H9 (cell line): ENCODE data around the gene B4GALNT1. TPM values are rescaled to one million over a fixed set of nuclear protein-coding genes. Genes with fewer than 3 reads are reported as not detected.

Experiments used
- DNase-seq: peaks from one replicate; pipeline ENCODE4 v3.0.0-alpha.2; 2017
- H2AFZ ChIP-seq: one replicate; pipeline ENCODE4 v1.6.1; 2013; ENCODE audit warnings: mild to moderate bottlenecking, low read length, control low read depth, moderate library complexity
- H2AK5ac ChIP-seq: 2 replicates; pipeline ENCODE4 v1.6.1; 2013; ENCODE audit warnings: low read length, control low read depth, mixed read lengths; ENCODE audit not compliant: insufficient read length
- H2BK120ac ChIP-seq: one replicate; pipeline ENCODE4 v1.6.1; 2013; ENCODE audit warnings: low read depth, mild to moderate bottlenecking, low read length, control low read depth, inconsistent platforms; ENCODE audit not compliant: poor library complexity, severe bottlenecking
- H2BK12ac ChIP-seq: 2 replicates; pipeline ENCODE4 v1.6.1; 2013; ENCODE audit warnings: low read length, control low read depth, mixed read lengths, low read depth; ENCODE audit not compliant: insufficient read length
- H2BK15ac ChIP-seq: 2 replicates; pipeline ENCODE4 v1.6.1; 2013; ENCODE audit warnings: low read depth, low read length, control low read depth
- H2BK20ac ChIP-seq: one replicate; pipeline ENCODE4 v1.6.1; 2013; ENCODE audit warnings: low read depth, mild to moderate bottlenecking, low read length, control low read depth, inconsistent platforms; ENCODE audit not compliant: poor library complexity, severe bottlenecking
- H2BK5ac ChIP-seq: 2 replicates; pipeline ENCODE4 v1.6.1; 2013; ENCODE audit warnings: low read length, control low read depth, mixed read lengths; ENCODE audit not compliant: insufficient read length
- H3K14ac ChIP-seq: 2 replicates; pipeline ENCODE4 v1.6.1; 2013; ENCODE audit warnings: low read length, control low read depth; ENCODE audit not compliant: insufficient read depth
- H3K18ac ChIP-seq: 2 replicates; pipeline ENCODE4 v1.6.1; 2013; ENCODE audit warnings: low read depth, mild to moderate bottlenecking, mixed read lengths, low read length, control low read depth; ENCODE audit not compliant: insufficient read length
- H3K23ac ChIP-seq: 2 replicates; pipeline ENCODE4 v1.6.1; 2013; ENCODE audit warnings: low read length, control low read depth, mixed read lengths, low read depth; ENCODE audit not compliant: insufficient read length
- H3K23me2 ChIP-seq: 2 replicates; pipeline ENCODE4 v1.6.1; 2013; ENCODE audit warnings: low read depth, mild to moderate bottlenecking, mixed read lengths, low read length, control low read depth; ENCODE audit not compliant: insufficient read length, poor library complexity, severe bottlenecking
- H3K27ac ChIP-seq: 2 replicates; pipeline ENCODE4 v1.5.1; 2013; ENCODE audit warnings: low read length, control low read depth, mixed read lengths, low read depth; ENCODE audit not compliant: insufficient read length
- H3K27me3 ChIP-seq: 2 replicates; pipeline ENCODE4 v1.6.1; 2013; ENCODE audit warnings: low read length, control low read depth, inconsistent platforms; ENCODE audit not compliant: insufficient read depth
- H3K4ac ChIP-seq: 2 replicates; pipeline ENCODE4 v1.6.1; 2013; ENCODE audit warnings: low read depth, mild to moderate bottlenecking, control low read depth, inconsistent platforms, low read length, moderate library complexity
- H3K4me1 ChIP-seq: 2 replicates; pipeline ENCODE4 v1.6.1; 2013; ENCODE audit warnings: low read length, control low read depth, inconsistent platforms; ENCODE audit not compliant: insufficient read depth
- H3K4me2 ChIP-seq: 2 replicates; pipeline ENCODE4 v1.6.1; 2013; ENCODE audit warnings: low read length, control low read depth, mixed read lengths; ENCODE audit not compliant: insufficient read length, insufficient read depth
- H3K56ac ChIP-seq: 2 replicates; pipeline ENCODE4 v1.6.1; 2013; ENCODE audit warnings: low read depth, mild to moderate bottlenecking, mixed read lengths, low read length, control low read depth; ENCODE audit not compliant: insufficient read length
- H3K79me1 ChIP-seq: 2 replicates; pipeline ENCODE4 v1.6.1; 2013; ENCODE audit warnings: low read depth, mild to moderate bottlenecking, moderate library complexity, low read length, control low read depth, inconsistent platforms; ENCODE audit not compliant: insufficient read depth, poor library complexity, severe bottlenecking
- H3K79me2 ChIP-seq: 2 replicates; pipeline ENCODE4 v1.6.1; 2013; ENCODE audit warnings: low read length, control low read depth, inconsistent platforms; ENCODE audit not compliant: insufficient read depth
- H3K9ac ChIP-seq: 2 replicates; pipeline ENCODE4 v1.6.1; 2013; ENCODE audit warnings: low read length, control low read depth, mixed read lengths; ENCODE audit not compliant: insufficient read length; ENCODE audit errors: extremely low read depth
- H3K9me3 ChIP-seq: one replicate; pipeline ENCODE4 v1.6.1; 2013; ENCODE audit warnings: low read depth, low read length, inconsistent platforms; ENCODE audit not compliant: control insufficient read depth
- H3T11ph ChIP-seq: one replicate; pipeline ENCODE4 v1.6.1; 2013; ENCODE audit warnings: mild to moderate bottlenecking, low read length, control low read depth, inconsistent platforms
- H4K20me1 ChIP-seq: one replicate; pipeline ENCODE4 v1.6.1; 2013; ENCODE audit not compliant: control insufficient read depth, insufficient read length, insufficient read depth
- H4K5ac ChIP-seq: 2 replicates; pipeline ENCODE4 v1.6.1; 2013; ENCODE audit warnings: low read depth, mild to moderate bottlenecking, mixed read lengths, low read length, control low read depth; ENCODE audit not compliant: insufficient read length
- H4K8ac ChIP-seq: replicated peaks from 2 replicates; pipeline ENCODE4 v1.6.1; 2013; ENCODE audit warnings: low read length, control low read depth, mixed read lengths, low read depth; ENCODE audit not compliant: insufficient read length
- H4K91ac ChIP-seq: 2 replicates; pipeline ENCODE4 v1.6.1; 2013; ENCODE audit warnings: low read depth, mild to moderate bottlenecking, moderate library complexity, mixed read lengths, low read length, control low read depth; ENCODE audit not compliant: insufficient read length
- H3K27ac Mint-ChIP-seq, 3 experiments: 2 replicates in 2 of 3; 3 replicates in 1 of 3; pipeline ENCODE4 v1.8.0; 2020 to 2021; ENCODE audit warnings: mixed read lengths in 3 of 3, mild to moderate bottlenecking in 1 of 3, moderate library complexity in 1 of 3
- H3K27me3 Mint-ChIP-seq: 2 replicates; pipeline ENCODE4 v1.8.0; 2021; ENCODE audit warnings: low read depth, mild to moderate bottlenecking, moderate library complexity, mixed read lengths
- H3K36me3 Mint-ChIP-seq, 3 experiments: 2 replicates in 2 of 3; 3 replicates in 1 of 3; pipeline ENCODE4 v1.8.0; 2020 to 2021; ENCODE audit warnings: low read depth in 3 of 3, mixed read lengths in 3 of 3; ENCODE audit not compliant: insufficient read depth in 1 of 3
- H3K4me1 Mint-ChIP-seq, 2 experiments: 2 replicates each; pipeline ENCODE4 v1.8.0; 2020; ENCODE audit warnings: mixed read lengths in 2 of 2
- H3K4me3 Mint-ChIP-seq, 2 experiments: 2 replicates in 1 of 2; 3 replicates in 1 of 2; pipeline ENCODE4 v1.8.0; 2020 to 2021; ENCODE audit warnings: mild to moderate bottlenecking in 2 of 2, mixed read lengths in 2 of 2, moderate library complexity in 1 of 2
- H3K9me3 Mint-ChIP-seq, 2 experiments: 2 replicates in 1 of 2; 3 replicates in 1 of 2; pipeline ENCODE4 v1.8.0; 2020; ENCODE audit warnings: mild to moderate bottlenecking in 2 of 2, mixed read lengths in 2 of 2, moderate library complexity in 1 of 2
- WGBS: extraction: QIAGEN DNeasy Blood & Tissue Kit; methylation state at CpG from one replicate; pipeline ENCODE4 v1.1.7; 2013; ENCODE audit warnings: missing lambda C conversion rate, low lambda C conversion rate, mixed read lengths; ENCODE audit not compliant: insufficient read length; ENCODE audit errors: extremely low coverage; 5-methylcytosine and 5-hydroxymethylcytosine counted together
- total RNA-seq: library from RNA; stranded (reverse); gene quantifications from 2 replicates; pipeline ENCODE4 v1.2.1, GENCODE V29; 2021
- TF ChIP-seq, protein P1 (sequence below): fragments of 200-600 bp; sonication (generic); conservative IDR thresholded peaks from 3 replicates; pipeline ENCODE4 v1.8.0; 2021; ENCODE audit warnings: antibody characterized with exemption, mild to moderate bottlenecking

Gene B4GALNT1
- total RNA-seq, 1 experiment from 2014 or later, result 2.3 TPM

DNA sequence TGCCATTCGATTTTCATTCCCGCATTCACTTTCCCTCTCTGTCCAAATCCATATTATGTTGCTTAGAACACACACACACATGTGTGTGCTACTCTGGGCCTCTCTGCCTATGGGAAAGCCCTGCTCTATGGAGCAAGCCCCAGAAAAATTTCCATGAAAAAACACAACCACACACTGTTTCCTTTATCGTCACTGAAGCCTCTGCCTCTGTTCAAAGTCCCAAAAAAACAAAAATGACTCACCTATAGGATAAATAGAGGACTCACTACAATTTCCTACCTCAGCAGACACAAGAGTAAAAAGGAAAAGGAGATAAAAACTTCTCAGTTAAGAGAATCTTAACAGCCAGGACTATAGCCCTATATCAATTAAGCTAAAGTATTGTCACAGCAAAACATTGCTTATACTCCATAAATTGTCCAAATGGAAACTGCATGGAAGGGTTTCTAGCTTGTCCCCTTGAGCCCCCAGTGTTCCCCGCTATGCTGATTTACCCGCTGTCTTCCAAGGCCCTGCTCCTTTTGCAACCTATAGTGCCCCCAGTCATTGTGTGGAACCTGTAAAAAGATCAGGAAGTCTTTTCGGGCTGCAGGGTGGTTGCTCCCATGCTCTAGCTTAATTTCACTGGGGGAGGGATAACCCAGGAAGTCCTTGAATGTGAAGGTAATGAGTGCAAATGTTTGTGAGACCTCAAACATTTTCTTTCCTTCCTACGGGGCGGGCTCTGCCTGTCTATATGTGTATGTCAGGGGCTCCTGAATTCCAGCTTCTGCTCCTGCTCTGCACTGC, 53.1 kb downstream of the B4GALNT1 start:
- H2BK5ac ChIP-seq, result no peak overlapping the region
- Mint-ChIP-seq H3K27ac (peak overlapping the region in 2 of 3 experiments; percentile 46 to 85; a peak in 1 of 7 replicates), H3K4me1 (peaks cover 0 to 2% of the 10 kb centered on the region in 2 experiments; a peak in 1 of 4 replicates), H3K36me3 (peaks cover 40 to 77% (median 63%) of the 10 kb centered on the region in 3 experiments), H3K4me3 (no peak overlapping the region), H3K9me3 (no peaks in the 10 kb centered on the region), H3K27me3 (no peaks in the 10 kb centered on the region)
- H2BK12ac ChIP-seq, result no peak overlapping the region
- DNase-seq, result no peak
- H2BK20ac ChIP-seq, result no peak overlapping the region
- H3K27ac ChIP-seq, result no peak overlapping the region
- TF ChIP-seq, protein P1, sequence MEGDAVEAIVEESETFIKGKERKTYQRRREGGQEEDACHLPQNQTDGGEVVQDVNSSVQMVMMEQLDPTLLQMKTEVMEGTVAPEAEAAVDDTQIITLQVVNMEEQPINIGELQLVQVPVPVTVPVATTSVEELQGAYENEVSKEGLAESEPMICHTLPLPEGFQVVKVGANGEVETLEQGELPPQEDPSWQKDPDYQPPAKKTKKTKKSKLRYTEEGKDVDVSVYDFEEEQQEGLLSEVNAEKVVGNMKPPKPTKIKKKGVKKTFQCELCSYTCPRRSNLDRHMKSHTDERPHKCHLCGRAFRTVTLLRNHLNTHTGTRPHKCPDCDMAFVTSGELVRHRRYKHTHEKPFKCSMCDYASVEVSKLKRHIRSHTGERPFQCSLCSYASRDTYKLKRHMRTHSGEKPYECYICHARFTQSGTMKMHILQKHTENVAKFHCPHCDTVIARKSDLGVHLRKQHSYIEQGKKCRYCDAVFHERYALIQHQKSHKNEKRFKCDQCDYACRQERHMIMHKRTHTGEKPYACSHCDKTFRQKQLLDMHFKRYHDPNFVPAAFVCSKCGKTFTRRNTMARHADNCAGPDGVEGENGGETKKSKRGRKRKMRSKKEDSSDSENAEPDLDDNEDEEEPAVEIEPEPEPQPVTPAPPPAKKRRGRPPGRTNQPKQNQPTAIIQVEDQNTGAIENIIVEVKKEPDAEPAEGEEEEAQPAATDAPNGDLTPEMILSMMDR, result no peak
- no peak overlapping the region for H2AK5ac ChIP-seq
- H3K23ac ChIP-seq, result no peak overlapping the region
- H3K4ac ChIP-seq, result no peak overlapping the region
- no peaks in the 10 kb centered on the region for H3K79me1 ChIP-seq
- no peak overlapping the region for H3K18ac ChIP-seq
- H3K9ac ChIP-seq, result no peak overlapping the region
- no peak overlapping the region for H4K91ac ChIP-seq
- H3T11ph ChIP-seq, result no peak overlapping the region
- no peaks in the 10 kb centered on the region for H3K23me2 ChIP-seq
- no peak overlapping the region for H4K5ac ChIP-seq
- no peaks in the 10 kb centered on the region for H4K20me1 ChIP-seq
- H3K4me1 ChIP-seq, result no peaks in the 10 kb centered on the region
- no peak overlapping the region for H3K56ac ChIP-seq
- H4K8ac ChIP-seq, result no peak overlapping the region
- no peak overlapping the region for H2BK15ac ChIP-seq
- H2BK120ac ChIP-seq, result no peak overlapping the region
- no peak overlapping the region for H2AFZ ChIP-seq
- H3K14ac ChIP-seq, result no peak overlapping the region
- H3K79me2 ChIP-seq, result 0 out of 2 replicates have a peak, but pooled peaks cover 2% of the 10 kb centered on the region
- no peaks in the 10 kb centered on the region for H3K9me3 ChIP-seq
- no peaks in the 10 kb centered on the region for H3K27me3 ChIP-seq
- WGBS, result no CpG with 5 or more reads among the region's 8 CpGs
- no peak overlapping the region for H3K4me2 ChIP-seq
